ENCODE measurements around the gene PDCD6IP.

GRCh38 chr3:33795131-33795530 lies 3.3 kb upstream of the PDCD6IP start:
- TF ChIP-seq POLR2A (IDR thresholded peaks at IDR 0.05) (no peak), CTCF (IDR thresholded peaks at IDR 0.05) (no peak)
